ENCODE data around the gene MAP3K6. TPM values are rescaled to one million over a fixed set of nuclear protein-coding genes. Genes with fewer than 3 reads are reported as not detected.
A peak's percentile ranks its signal among the peaks of the same experiment; 100 is the strongest.

The MAP3K6 gene
- total RNA-seq, 1 experiment from 2014 or later: 7.7 TPM

DNA sequence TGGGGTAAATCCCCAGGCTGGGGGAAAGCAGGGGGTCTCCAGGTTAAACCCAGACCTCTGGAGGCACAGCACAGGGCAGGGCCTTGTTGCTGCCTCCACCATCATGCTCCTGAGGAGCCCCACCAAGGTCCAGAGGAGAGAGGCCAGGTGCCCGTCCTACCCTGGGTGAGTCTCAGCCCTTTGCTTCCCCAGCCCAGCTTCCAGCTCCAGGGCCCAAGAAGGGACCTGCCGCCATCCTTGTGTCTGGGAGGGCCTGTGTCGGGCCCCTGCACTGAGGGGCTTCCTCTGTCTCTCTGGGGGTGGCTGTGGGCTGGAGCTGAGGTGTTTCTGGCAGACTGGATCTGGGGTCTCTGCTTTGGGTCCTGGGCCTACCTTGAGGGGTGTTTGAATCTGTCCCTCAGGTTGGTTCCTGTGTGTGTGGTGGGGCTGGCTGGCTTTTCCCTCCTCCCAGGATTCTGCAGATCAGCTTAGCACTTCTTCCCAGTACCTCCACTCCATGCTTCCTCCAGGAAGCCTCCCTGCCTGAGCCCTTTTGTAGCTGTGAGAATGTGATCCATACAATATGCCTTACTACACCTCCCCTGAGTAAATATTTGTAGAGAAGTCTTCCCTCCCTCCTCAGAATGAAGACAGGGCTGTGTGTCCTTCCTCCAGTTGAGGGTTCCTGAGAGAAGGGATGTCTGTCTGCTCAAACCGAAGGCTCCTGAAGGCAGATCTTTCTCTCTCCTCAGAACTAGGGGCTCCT, 31.8 kb upstream of the MAP3K6 start:
- Histone ChIP-seq H2AFZ (ENCODE audit: low read length) (no peak overlapping the region), H2BK120ac (ENCODE audit: low read depth, low read length, poor library complexity, severe bottlenecking) (no peak overlapping the region), H3K4me1 (ENCODE audit: insufficient read depth, low read length) (no peaks in the 10 kb centered on the region; the same call in 1 of the 2 replicates), H3K23me2 (ENCODE audit: insufficient read length, low read depth, low read length, poor library complexity, severe bottlenecking) (no peaks in the 10 kb centered on the region), H2BK20ac (ENCODE audit: low read depth, low read length, poor library complexity, severe bottlenecking) (no peak overlapping the region), H2BK12ac (ENCODE audit: insufficient read length, low read depth, low read length) (no peak overlapping the region), H3T11ph (ENCODE audit: low read length) (no peak overlapping the region), H3K4ac (ENCODE audit: low read depth, low read length) (no peak overlapping the region), H3K23ac (ENCODE audit: insufficient read length, low read depth, low read length) (no peak overlapping the region), H2AK5ac (ENCODE audit: insufficient read length, low read length) (no peak overlapping the region), H3K56ac (ENCODE audit: insufficient read length, low read depth, low read length) (no peak overlapping the region), H3K9me3 (ENCODE audit: control insufficient read depth, low read depth, low read length) (no peaks in the 10 kb centered on the region), H3K18ac (ENCODE audit: insufficient read length, low read depth, low read length) (no peak overlapping the region), H4K8ac (replicated peaks; ENCODE audit: insufficient read length, low read depth, low read length) (no peak overlapping the region), H3K4me2 (ENCODE audit: insufficient read depth, insufficient read length, low read length) (no peak overlapping the region), H4K91ac (ENCODE audit: insufficient read length, low read depth, low read length) (no peak overlapping the region), H3K9ac (ENCODE audit: extremely low read depth, insufficient read length, low read length) (no peak overlapping the region), H4K5ac (ENCODE audit: insufficient read length, low read depth, low read length) (no peak overlapping the region), H3K79me2 (ENCODE audit: insufficient read depth, low read length) (no peaks in the 10 kb centered on the region), H3K14ac (ENCODE audit: insufficient read depth, low read length) (no peak overlapping the region), H4K20me1 (ENCODE audit: control insufficient read depth, insufficient read depth, insufficient read length) (no peaks in the 10 kb centered on the region), H2BK5ac (ENCODE audit: insufficient read length, low read length) (no peak overlapping the region), H2BK15ac (ENCODE audit: low read depth, low read length) (no peak overlapping the region), H3K27me3 (ENCODE audit: insufficient read depth, low read length) (no peaks in the 10 kb centered on the region), H3K27ac (ENCODE audit: insufficient read length, low read depth, low read length) (no peak overlapping the region), H3K79me1 (ENCODE audit: insufficient read depth, low read depth, low read length, poor library complexity, severe bottlenecking) (no peaks in the 10 kb centered on the region)
- Mint-ChIP-seq H3K27me3 (ENCODE audit: low read depth) (no peaks in the 10 kb centered on the region; the same call in 1 of the 2 replicates), H3K4me3 (no peak overlapping the region; a peak in 1 of 5 replicates), H3K9me3 (no peaks in the 10 kb centered on the region), H3K27ac (peak overlapping the region in 2 of 3 experiments; percentile 1 to 20; a peak in 2 of 7 replicates), H3K4me1 (peaks cover 36 to 53% of the 10 kb centered on the region in 2 experiments), H3K36me3 (ENCODE audit: insufficient read depth in 1 of 3, low read depth in 3 of 3) (peaks cover 0 to 4% (median 3%) of the 10 kb centered on the region in 3 experiments; a peak in 2 of 7 replicates)
- WGBS (ENCODE audit: extremely low coverage, insufficient read length, low lambda C conversion rate): no CpG with 5 or more reads among the region's 4 CpGs
- no peak for DNase-seq
- TF ChIP-seq, protein P1, sequence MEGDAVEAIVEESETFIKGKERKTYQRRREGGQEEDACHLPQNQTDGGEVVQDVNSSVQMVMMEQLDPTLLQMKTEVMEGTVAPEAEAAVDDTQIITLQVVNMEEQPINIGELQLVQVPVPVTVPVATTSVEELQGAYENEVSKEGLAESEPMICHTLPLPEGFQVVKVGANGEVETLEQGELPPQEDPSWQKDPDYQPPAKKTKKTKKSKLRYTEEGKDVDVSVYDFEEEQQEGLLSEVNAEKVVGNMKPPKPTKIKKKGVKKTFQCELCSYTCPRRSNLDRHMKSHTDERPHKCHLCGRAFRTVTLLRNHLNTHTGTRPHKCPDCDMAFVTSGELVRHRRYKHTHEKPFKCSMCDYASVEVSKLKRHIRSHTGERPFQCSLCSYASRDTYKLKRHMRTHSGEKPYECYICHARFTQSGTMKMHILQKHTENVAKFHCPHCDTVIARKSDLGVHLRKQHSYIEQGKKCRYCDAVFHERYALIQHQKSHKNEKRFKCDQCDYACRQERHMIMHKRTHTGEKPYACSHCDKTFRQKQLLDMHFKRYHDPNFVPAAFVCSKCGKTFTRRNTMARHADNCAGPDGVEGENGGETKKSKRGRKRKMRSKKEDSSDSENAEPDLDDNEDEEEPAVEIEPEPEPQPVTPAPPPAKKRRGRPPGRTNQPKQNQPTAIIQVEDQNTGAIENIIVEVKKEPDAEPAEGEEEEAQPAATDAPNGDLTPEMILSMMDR (conservative IDR thresholded peaks at IDR 0.05): no peak

All from H9 (cell line).